NB4 (cell line): ENCODE measurements around the gene MAN2B2.
A peak's percentile ranks its signal among the peaks of the same experiment; 100 is the strongest.

Experiments used
- DNase-seq: peaks from one replicate; pipeline ENCODE4 v3.0.0; 2010; ENCODE audit warnings: low read depth
- H3K4me3 ChIP-seq: one replicate; pipeline ENCODE4 v1.5.1; 2011; ENCODE audit warnings: mild to moderate bottlenecking, low read depth, low read length, moderate library complexity
- CTCF ChIP-seq: IDR thresholded peaks from one replicate; pipeline ENCODE4 v1.5.1; 2012; ENCODE audit warnings: low read depth, low read length
- MAX ChIP-seq: IDR thresholded peaks from 2 replicates; pipeline ENCODE4 v1.6.1; 2011; ENCODE audit warnings: low read depth, low read length
- MYC ChIP-seq: IDR thresholded peaks from 2 replicates; pipeline ENCODE4 v1.6.1; 2011; ENCODE audit warnings: low read depth, low read length
- POLR2A ChIP-seq: IDR thresholded peaks from 2 replicates; pipeline ENCODE4 v1.6.1; 2011; ENCODE audit warnings: mild to moderate bottlenecking; ENCODE audit not compliant: insufficient read length; ENCODE audit errors: extremely low read depth

The MAN2B2 gene

GRCh38 chr4:6561173-6561516 is 13.8 kb upstream of the MAN2B2 start:
- peak; percentile 46 for DNase-seq
- TF ChIP-seq POLR2A (no peak), MYC (no peak), MAX (no peak), CTCF (no peak)
- no peak overlapping the region for H3K4me3 ChIP-seq

DNA sequence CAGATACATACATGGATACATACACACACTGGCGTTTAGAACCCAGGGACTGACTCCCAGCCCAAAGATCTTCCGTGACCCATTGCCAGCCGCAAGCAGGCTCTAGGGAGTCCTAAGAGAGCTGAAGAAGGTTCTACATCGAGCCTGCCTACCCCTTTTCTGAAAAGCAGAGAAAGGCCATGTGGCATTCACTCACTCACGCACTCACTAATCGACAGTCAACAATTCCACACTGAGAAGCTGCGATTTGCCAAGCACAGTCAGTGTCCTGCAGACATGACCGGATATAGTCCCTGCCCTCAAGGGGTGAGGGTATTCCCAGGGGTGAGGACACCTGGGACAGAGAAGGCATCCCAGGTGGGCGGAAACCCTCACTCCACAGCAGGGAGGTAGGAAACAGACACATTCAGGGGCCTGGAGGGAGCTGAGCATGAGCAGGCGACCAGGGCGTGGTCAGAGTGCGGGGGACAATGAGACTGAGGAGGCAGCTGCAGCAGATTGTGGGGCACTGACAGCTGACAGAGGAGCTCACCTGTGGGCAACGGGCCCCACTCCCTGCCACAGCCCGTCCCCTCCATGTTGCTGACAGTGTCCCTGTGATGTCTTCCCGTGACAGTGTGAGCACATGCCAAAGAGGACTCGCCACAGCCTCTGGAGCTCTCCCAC is 13.2 kb upstream of the MAN2B2 start:
- no peak for TF ChIP-seq MYC
- no peak for TF ChIP-seq MAX
- no peak for TF ChIP-seq CTCF
- no peak for TF ChIP-seq POLR2A
- no peak overlapping the region for H3K4me3 ChIP-seq
- DNase-seq = no peak

GRCh38 chr4:6562931-6563901 is 11.8 kb upstream of the MAN2B2 start:
- TF ChIP-seq MAX = no peak
- no peak for TF ChIP-seq MYC
- no peak for TF ChIP-seq CTCF
- TF ChIP-seq POLR2A = no peak
- DNase-seq = peak; percentile 38
- H3K4me3 ChIP-seq = no peak overlapping the region

GRCh38 chr4:6563935-6564645 is 10.9 kb upstream of the MAN2B2 start:
- no peak overlapping the region for H3K4me3 ChIP-seq
- no peak for DNase-seq
- TF ChIP-seq POLR2A (no peak), CTCF (no peak), MYC (no peak), MAX (no peak)

DNA sequence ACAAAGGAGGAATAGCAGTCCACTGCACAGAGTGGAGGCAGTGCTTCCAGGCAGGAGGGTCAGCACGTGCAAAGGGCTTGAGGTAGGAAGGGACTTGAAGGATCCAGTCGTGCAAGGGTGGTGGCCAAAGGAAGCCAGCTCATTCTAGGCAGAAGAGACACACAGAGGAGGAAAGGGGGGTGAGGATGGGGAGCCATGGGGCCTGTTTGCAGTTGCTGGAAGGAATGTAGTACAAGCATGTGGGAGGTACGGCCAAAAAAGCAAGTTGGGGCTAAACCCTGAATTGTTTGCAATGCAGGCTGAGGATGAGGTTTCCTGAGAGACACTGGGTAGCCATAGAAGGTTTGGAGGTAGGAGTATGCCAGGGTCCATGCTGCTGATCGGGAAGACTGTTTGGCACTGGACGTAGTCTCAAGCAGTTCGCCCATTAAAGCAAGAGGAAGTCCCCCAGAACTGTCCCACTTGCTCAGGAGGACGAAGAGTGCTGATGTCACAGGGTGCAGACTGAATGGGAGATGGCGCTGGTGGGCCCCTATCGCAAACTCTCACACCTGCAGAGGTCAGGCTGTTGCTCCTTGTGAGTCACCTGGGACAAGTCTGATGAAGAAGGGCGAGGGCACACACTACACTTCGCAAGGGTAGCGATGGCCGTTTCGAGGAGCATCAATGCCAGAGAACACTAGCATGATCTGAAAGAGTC is 9.1 kb upstream of the MAN2B2 start:
- TF ChIP-seq MYC (no peak), CTCF (no peak), MAX (no peak), POLR2A (no peak)
- no peak for DNase-seq
- H3K4me3 ChIP-seq = no peak overlapping the region
